RWPE2 (cell line): Measurements from ENCODE around the gene GKAP1.
"Not testable (repeated sequence)": the region's sequence is repeated elsewhere in the genome, so short reads cannot be mapped to it uniquely, and the experiment has no call there.

Experiments used
- ATAC-seq: fragments of 200-7000 bp; cut with Tn5 transposase; 3 replicates; pipeline ENCODE4 v1.9.1; 2021; ENCODE audit warnings: low read depth
- DNase-seq: peaks from one replicate; pipeline ENCODE4 v3.0.0-alpha.2; 2020; ENCODE audit warnings: low spot score
- H3K27ac ChIP-seq: fragments of 450-650 bp; 2 replicates; pipeline ENCODE4 v1.5.1; 2017; ENCODE audit warnings: mild to moderate bottlenecking; ENCODE audit not compliant: poor library complexity, severe bottlenecking
- H3K27me3 ChIP-seq: fragments of 250-450 bp; sonication (Bioruptor Pico); 2 replicates; pipeline ENCODE4 v1.5.1; 2021; ENCODE audit warnings: mild to moderate bottlenecking, moderate library complexity; ENCODE audit not compliant: insufficient read depth, poor library complexity, severe bottlenecking
- H3K36me3 ChIP-seq: fragments of 250-450 bp; sonication (Bioruptor Pico); 2 replicates; pipeline ENCODE4 v1.5.1; 2020; ENCODE audit warnings: low read depth, mild to moderate bottlenecking, moderate library complexity
- H3K4me1 ChIP-seq: fragments of 250-450 bp; sonication (Bioruptor Pico); 2 replicates; pipeline ENCODE4 v1.5.1; 2021; ENCODE audit warnings: mild to moderate bottlenecking, moderate library complexity; ENCODE audit not compliant: insufficient read depth, poor library complexity, severe bottlenecking
- H3K4me3 ChIP-seq: fragments of 250-450 bp; sonication (Bioruptor Pico); 2 replicates; pipeline ENCODE4 v1.5.1; 2021; ENCODE audit warnings: mild to moderate bottlenecking, moderate library complexity; ENCODE audit not compliant: severe bottlenecking
- H3K9me3 ChIP-seq: fragments of 250-450 bp; sonication (Bioruptor Pico); 2 replicates; pipeline ENCODE4 v1.5.1; 2021; ENCODE audit warnings: mild to moderate bottlenecking, moderate library complexity; ENCODE audit not compliant: severe bottlenecking
- CTCF ChIP-seq: fragments of 450-650 bp; IDR thresholded peaks from one replicate; pipeline ENCODE4 v1.5.1; 2017; ENCODE audit warnings: mild to moderate bottlenecking, moderate library complexity; ENCODE audit not compliant: poor library complexity, severe bottlenecking

The GKAP1 gene

GRCh38 chr9:83817356-83818278, at the start of gene GKAP1:
Gene GKAP1, minus strand, starts transcription at chr9:83817769. Its CDS starts 11,252 bp downstream, at chr9:83806517.
- H3K4me1 ChIP-seq, H3K27ac ChIP-seq, H3K27me3 ChIP-seq, H3K9me3 ChIP-seq, H3K36me3 ChIP-seq: not testable (repeated sequence)
- peak within 1 kb of the TSS; percentile 87 for H3K4me3 ChIP-seq
- DNase-seq = peak; percentile 52
- peak; percentile 80 for ATAC-seq
- peak; percentile 7 for TF ChIP-seq CTCF

GRCh38 chr9:83849895-83850294, 32.3 kb upstream of the GKAP1 start:
- not testable (repeated sequence) for H3K4me3 ChIP-seq, DNase-seq, H3K4me1 ChIP-seq, H3K36me3 ChIP-seq, H3K27me3 ChIP-seq, H3K9me3 ChIP-seq, ATAC-seq, H3K27ac ChIP-seq

- H3K27ac ChIP-seq, H3K27me3 ChIP-seq, DNase-seq, H3K4me1 ChIP-seq, H3K36me3 ChIP-seq, H3K9me3 ChIP-seq, H3K4me3 ChIP-seq: not testable (repeated sequence)
- peak; percentile 50; the same call in 1 of the 3 replicates for ATAC-seq
- TF ChIP-seq CTCF = peak; percentile 16
Observed at GRCh38 chr9:83837070-83837643, 19.6 kb upstream of the GKAP1 start.

- not testable (repeated sequence) for H3K4me3 ChIP-seq, H3K27me3 ChIP-seq, H3K27ac ChIP-seq, H3K36me3 ChIP-seq, DNase-seq, H3K4me1 ChIP-seq, H3K9me3 ChIP-seq
- ATAC-seq = peak; percentile 50; the same call in 1 of the 3 replicates
Observed at GRCh38 chr9:83830426-83831071, 13.0 kb upstream of the GKAP1 start.

- ATAC-seq = peak; percentile 59; the same call in 2 of the 3 replicates
- H3K9me3 ChIP-seq, H3K4me1 ChIP-seq, H3K4me3 ChIP-seq, DNase-seq, H3K36me3 ChIP-seq, H3K27ac ChIP-seq, H3K27me3 ChIP-seq: not testable (repeated sequence)
Observed at GRCh38 chr9:83824986-83825623, 7.5 kb upstream of the GKAP1 start.

GRCh38 chr9:83817011-83817355, 586 bp downstream of the GKAP1 start:
- H3K4me1 ChIP-seq, ATAC-seq, H3K27me3 ChIP-seq, H3K36me3 ChIP-seq, H3K27ac ChIP-seq, H3K9me3 ChIP-seq, DNase-seq: not testable (repeated sequence)
- H3K4me3 ChIP-seq = peak overlapping the region; percentile 87

GRCh38 chr9:83815120-83815519, 2.4 kb downstream of the GKAP1 start:
- not testable (repeated sequence) for H3K27ac ChIP-seq, H3K4me1 ChIP-seq, H3K9me3 ChIP-seq, ATAC-seq, H3K36me3 ChIP-seq, H3K4me3 ChIP-seq, H3K27me3 ChIP-seq, DNase-seq

GRCh38 chr9:83809213-83809612, 8.4 kb downstream of the GKAP1 start:
- not testable (repeated sequence) for H3K27me3 ChIP-seq, H3K4me1 ChIP-seq, H3K9me3 ChIP-seq, DNase-seq, H3K27ac ChIP-seq, H3K4me3 ChIP-seq, ATAC-seq, H3K36me3 ChIP-seq

- not testable (repeated sequence) for H3K36me3 ChIP-seq, DNase-seq, H3K9me3 ChIP-seq, H3K27me3 ChIP-seq, H3K4me1 ChIP-seq, H3K4me3 ChIP-seq, ATAC-seq, H3K27ac ChIP-seq
Observed at GRCh38 chr9:83804454-83804853, 13.1 kb downstream of the GKAP1 start.
